ENCODE measurements around the gene CIB2. TPM values are rescaled to one million over a fixed set of nuclear protein-coding genes. Genes with fewer than 3 reads are reported as not detected.
A peak's percentile ranks its signal among the peaks of the same experiment; 100 is the strongest.

CIB2 gene
- total RNA-seq, 1 donor = 11.7 TPM

- TF ChIP-seq CTCF (IDR thresholded peaks at IDR 0.05; ENCODE audit: insufficient read depth, low read depth, low read length) = no peak
- DNase-seq (ENCODE audit: low read depth) = no peak
- H3K4me3 ChIP-seq (ENCODE audit: low read depth, low read length) = no peak overlapping the region
Observed at GRCh38 chr15:78097667-78098066, 33.6 kb downstream of the CIB2 start.

GRCh38 chr15:78093242-78094020 is 37.8 kb downstream of the CIB2 start:
- TF ChIP-seq CTCF (IDR thresholded peaks at IDR 0.05; ENCODE audit: insufficient read depth, low read depth, low read length) = no peak
- H3K4me3 ChIP-seq (ENCODE audit: low read depth, low read length) = no peak overlapping the region
- peak; percentile 95 for DNase-seq (ENCODE audit: low read depth)

GRCh38 chr15:78092261-78093041 is 38.8 kb downstream of the CIB2 start, which contains the start of gene SH2D7:
Gene SH2D7 (plus strand): TSS chr15:78092561. CDS start chr15:78092585, 24 bp downstream.
- no peak within 1 kb of the TSS for H3K4me3 ChIP-seq (ENCODE audit: low read depth, low read length)
- no peak for TF ChIP-seq CTCF (IDR thresholded peaks at IDR 0.05; ENCODE audit: insufficient read depth, low read depth, low read length)
- DNase-seq (ENCODE audit: low read depth) = no peak

- DNase-seq (ENCODE audit: low read depth) = no peak
- no peak for TF ChIP-seq CTCF (IDR thresholded peaks at IDR 0.05; ENCODE audit: insufficient read depth, low read depth, low read length)
- H3K4me3 ChIP-seq (ENCODE audit: low read depth, low read length) = no peak overlapping the region
Observed at GRCh38 chr15:78090422-78091063, 40.7 kb downstream of the CIB2 start.

- no peak for DNase-seq (ENCODE audit: low read depth)
- no peak for TF ChIP-seq CTCF (IDR thresholded peaks at IDR 0.05; ENCODE audit: insufficient read depth, low read depth, low read length)
- H3K4me3 ChIP-seq (ENCODE audit: low read depth, low read length) = no peak overlapping the region
Observed at GRCh38 chr15:78088773-78089080, 42.5 kb downstream of the CIB2 start.

- no peak for TF ChIP-seq CTCF (IDR thresholded peaks at IDR 0.05; ENCODE audit: insufficient read depth, low read depth, low read length)
- no peak for DNase-seq (ENCODE audit: low read depth)
- H3K4me3 ChIP-seq (ENCODE audit: low read depth, low read length) = no peak overlapping the region
Observed at GRCh38 chr15:78087951-78088772, 43.1 kb downstream of the CIB2 start.

Measured in fibroblast of villous mesenchyme (primary cell).